GM13976 (cell line): ENCODE data around the gene NPEPL1.
"Not testable (repeated sequence)": the region's sequence is repeated elsewhere in the genome, so short reads cannot be mapped to it uniquely, and the experiment has no call there.

Experiments
- DNase-seq: peaks from one replicate; pipeline ENCODE4 v3.0.0; 2012; ENCODE audit warnings: low spot score
- in situ Hi-C: fragments of 300-500 bp; cut with MboI; formaldehyde crosslinking; loops from one replicate; pipeline ENCODE4 v1.12.0; 2022; ENCODE audit warnings: low sequenced_read_pairs, mixed read lengths, inconsistent platforms; ENCODE audit not compliant: unreplicated experiment
- TF ChIP-seq, protein P1 (sequence below): IDR thresholded peaks from 2 replicates; pipeline ENCODE4 v1.5.1; 2012; ENCODE audit warnings: borderline replicate concordance, mild to moderate bottlenecking; ENCODE audit not compliant: insufficient read depth; ENCODE audit errors: extremely low read depth, missing control alignments, control extremely low read depth

Gene NPEPL1

DNA sequence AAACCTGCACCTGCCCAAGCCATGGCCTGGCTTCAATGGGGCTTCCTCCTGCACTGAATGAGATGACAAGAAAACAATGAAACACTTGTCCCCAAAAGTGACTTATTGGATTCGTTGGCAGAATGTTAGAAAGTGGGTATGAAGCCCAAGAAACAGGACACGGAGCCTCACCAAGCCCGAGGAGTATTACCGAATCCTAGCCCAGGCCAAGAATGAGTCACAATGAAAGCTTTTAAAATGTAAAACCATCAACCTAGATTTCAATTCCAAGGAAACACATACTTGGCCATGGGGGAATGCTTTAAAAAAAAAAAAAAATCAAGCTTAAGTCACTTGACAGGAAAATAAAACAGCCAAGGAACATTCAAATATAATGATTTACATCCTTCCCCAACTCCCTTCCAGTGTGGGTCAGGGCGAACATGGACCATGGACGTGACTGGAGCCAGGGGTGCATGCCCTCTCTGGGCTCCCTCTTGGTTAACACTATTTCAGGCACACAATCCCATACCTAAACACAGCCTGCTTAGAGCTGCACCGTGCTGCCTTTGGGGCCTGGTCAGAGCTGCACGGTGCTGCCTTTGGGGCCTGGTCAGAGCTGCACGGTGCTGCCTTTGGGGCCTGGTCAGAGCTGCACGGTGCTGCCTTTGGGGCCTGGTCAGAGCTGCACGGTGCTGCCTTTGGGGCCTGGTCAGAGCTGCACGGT, 44.7 kb upstream of the NPEPL1 start:
- in situ Hi-C loops = loop anchor here (25.0 kb wide), 1 partner anchor 411 kb away; the partner anchor contains the start of gene ANKRD60
- TF ChIP-seq, protein P1, sequence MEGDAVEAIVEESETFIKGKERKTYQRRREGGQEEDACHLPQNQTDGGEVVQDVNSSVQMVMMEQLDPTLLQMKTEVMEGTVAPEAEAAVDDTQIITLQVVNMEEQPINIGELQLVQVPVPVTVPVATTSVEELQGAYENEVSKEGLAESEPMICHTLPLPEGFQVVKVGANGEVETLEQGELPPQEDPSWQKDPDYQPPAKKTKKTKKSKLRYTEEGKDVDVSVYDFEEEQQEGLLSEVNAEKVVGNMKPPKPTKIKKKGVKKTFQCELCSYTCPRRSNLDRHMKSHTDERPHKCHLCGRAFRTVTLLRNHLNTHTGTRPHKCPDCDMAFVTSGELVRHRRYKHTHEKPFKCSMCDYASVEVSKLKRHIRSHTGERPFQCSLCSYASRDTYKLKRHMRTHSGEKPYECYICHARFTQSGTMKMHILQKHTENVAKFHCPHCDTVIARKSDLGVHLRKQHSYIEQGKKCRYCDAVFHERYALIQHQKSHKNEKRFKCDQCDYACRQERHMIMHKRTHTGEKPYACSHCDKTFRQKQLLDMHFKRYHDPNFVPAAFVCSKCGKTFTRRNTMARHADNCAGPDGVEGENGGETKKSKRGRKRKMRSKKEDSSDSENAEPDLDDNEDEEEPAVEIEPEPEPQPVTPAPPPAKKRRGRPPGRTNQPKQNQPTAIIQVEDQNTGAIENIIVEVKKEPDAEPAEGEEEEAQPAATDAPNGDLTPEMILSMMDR = no peak
- DNase-seq = no peak

DNA sequence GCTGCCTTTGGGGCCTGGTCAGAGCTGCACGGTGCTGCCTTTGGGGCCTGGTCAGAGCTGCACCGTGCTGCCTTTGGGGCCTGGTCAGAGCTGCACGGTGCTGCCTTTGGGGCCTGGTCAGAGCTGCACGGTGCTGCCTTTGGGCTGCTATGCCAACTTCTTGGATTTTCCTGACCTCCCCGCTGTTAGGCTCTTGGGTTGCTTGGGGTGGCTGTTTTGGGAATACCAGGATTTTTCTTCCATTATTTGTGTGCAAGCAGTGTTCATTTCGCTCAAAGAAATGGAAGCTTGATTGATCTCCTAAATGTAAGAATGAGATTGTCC, 44.1 kb upstream of the NPEPL1 start:
- in situ Hi-C loops = loop anchor here (25.0 kb wide), 1 partner anchor 411 kb away; the partner anchor contains the start of gene ANKRD60
- DNase-seq = not testable (repeated sequence)

DNA sequence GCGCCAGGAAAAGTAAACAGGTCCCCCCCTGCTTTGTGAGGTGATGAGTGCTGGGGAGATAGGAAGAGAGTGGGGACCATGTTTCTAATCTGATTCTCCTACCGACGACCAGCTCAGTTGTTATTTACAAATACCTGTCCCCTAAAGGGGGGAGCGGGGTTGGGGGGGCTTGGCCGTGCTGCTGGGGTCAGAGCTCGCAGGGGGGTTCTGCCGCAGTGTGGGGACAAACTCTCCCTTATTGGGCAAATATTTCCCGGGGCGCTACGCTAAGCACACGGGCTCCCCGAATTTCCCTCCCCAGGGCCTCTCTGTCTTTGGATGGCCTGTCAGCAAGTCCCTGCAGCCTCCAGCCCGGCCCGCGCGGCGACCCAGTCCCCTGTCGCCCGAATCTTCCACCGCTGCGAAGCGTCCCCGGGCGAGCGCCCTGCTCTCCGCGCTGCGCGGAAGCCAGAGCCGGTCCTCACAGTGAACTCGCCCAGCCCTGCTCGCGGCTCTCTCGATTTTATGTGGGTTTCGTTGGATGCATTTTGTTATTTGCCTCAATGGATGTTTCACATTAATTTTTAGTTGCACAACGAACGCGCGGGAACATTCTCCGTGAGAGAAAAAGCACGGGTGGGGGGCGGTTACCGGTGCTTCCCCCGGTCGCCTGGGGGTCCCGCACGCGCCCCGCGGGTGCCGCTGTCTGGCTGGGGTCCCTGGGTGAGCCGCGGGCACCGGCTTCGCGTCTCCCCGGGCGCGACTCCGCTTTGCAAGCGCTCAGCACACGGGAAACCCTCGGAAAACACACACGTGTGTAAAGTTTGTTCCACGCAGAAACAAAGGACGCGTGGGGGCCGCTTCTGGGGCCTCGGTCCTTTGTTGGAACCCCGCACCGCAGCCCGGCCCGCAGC, 43.1 kb upstream of the NPEPL1 start:
- peak; percentile 56 for DNase-seq
- in situ Hi-C loops = loop anchor here (25.0 kb wide), 1 partner anchor 412 kb away; the partner anchor contains the start of gene ANKRD60
- TF ChIP-seq, protein P1 = no peak

DNA sequence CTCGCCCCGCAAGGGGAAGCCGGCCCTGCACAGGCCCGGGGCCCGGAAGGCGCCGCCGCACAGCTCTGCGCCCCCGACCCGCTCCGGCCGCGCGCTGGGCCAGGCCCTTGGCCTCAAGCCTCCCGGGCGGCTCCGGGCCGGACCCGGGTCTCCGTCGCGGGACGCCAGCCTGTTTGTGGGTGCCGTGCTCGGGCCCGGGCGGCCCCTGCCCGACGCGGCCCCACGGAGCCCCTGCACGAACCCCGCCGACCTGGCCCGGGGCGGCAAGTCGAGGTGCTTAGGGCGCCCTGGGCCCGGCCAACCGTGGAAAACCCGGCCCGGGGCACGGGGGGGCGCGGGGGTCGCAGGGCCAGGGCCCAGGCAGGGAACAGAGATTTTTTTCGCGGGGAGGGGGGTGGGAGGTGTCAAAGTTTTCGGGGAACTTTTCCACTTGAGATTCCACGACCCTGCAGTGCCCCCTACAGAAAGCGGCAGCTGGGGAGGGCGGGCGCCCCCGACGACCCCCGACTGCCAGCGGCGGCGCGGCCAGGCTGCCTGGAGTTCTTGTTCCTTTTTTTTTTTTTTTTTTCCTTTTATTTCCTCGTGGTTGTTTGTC, 42.3 kb upstream of the NPEPL1 start:
- DNase-seq = peak; percentile 78
- in situ Hi-C loops = no loop called here

DNA sequence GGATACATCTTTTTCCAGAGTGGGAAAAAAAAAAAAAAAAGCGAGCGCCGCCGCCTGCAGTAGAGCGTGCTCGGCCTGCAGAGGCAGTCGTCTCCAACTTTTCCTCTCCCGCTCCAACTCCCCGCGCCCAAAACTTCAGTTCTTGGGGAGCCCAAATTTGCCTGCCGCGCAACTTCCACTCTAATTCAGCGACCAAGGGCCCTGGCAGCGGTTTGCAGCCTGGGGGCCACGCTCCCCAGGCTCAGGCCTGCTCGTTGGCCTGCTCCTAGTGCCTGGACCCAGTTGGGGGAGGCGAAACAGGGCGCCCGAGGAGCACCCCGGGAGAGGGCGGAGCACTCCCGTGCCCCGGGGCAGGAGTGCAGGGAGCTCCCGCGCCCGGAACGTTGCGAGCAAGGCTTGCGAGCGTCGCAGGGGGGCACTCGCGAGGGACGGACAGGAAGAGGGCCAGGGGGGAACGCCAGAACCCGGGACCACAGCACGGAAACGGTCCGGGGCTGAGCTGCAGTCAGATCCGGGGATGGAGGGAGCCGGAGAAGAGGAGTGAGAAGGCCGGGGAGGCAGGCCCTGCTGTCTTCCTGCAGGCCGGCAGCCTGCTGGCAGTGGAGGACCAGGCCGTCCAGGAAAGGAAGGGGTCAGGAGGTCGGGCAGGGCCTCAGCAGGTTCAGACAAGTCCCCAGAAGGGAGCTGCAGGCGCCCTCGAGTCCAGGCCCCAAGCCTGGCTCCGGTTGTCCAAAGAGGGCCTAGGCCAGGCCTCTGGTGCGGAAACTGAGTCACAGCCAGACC, 41.6 kb upstream of the NPEPL1 start, which contains the start of gene STX16:
Gene STX16, plus strand, starts transcription at position 508 of the 783 bp plus-strand sequence. CDS start 724 bp downstream, outside the sequence.
- TF ChIP-seq, protein P1 = peak; percentile 18
- in situ Hi-C loops = no loop called here
- peak; percentile 95 for DNase-seq

More for the DNA sequence above, 42.3 kb upstream of the NPEPL1 start:
- TF ChIP-seq, protein P1 = peak; percentile 60

DNA sequence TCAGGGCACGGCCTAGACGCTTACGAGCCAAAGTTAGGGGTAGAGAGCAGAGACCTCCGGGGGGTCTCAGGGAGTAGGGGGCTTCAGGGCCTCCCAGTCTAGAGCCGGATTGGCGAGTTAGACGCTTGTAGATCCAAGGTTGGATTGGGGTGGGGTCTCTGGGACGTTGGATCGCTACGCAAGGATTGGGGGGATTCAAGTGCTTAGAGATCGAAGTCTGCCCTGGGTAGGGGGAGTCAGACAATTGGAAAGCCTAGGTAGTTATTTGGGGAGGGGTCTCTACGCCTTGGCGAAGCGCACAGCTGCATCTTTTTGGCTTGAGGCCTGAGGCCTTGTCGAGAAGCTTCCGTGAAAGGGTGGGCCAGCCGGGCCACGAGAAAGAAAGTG, 41.0 kb upstream of the NPEPL1 start:
- no peak for DNase-seq
- in situ Hi-C loops = no loop called here
- TF ChIP-seq, protein P1 = no peak
